Activated T-cell treated with anti-CD3 and anti-CD28 coated beads, Interleukin-2, amount 50 U/mL, for 72 hours (primary cell): ENCODE data around the gene REM1. TPM values are rescaled to one million over a fixed set of nuclear protein-coding genes. Genes with fewer than 3 reads are reported as not detected.
"Not testable (repeated sequence)": the region's sequence is repeated elsewhere in the genome, so short reads cannot be mapped to it uniquely, and the experiment has no call there.

Experiments
- ATAC-seq, 2 donors: fragments of 150-1000 bp; cut with Tn5 transposase; replicated peaks in 1 of 2; 2 replicates each; pipeline ENCODE4 v1.10.0; 2021; ENCODE audit warnings: moderate library complexity in 2 of 2, mild to moderate bottlenecking in 1 of 2
- DNase-seq, 2 donors: peaks; one replicate each; pipeline ENCODE4 v3.0.0; 2021 to 2022; ENCODE audit warnings: mixed read lengths in 1 of 2
- H3K27ac Mint-ChIP-seq: one replicate; pipeline ENCODE4 v1.8.0; 2022; ENCODE audit warnings: mild to moderate bottlenecking, moderate library complexity, mixed read lengths
- H3K27me3 Mint-ChIP-seq: one replicate; pipeline ENCODE4 v1.8.0; 2022; ENCODE audit warnings: low read depth, mixed read lengths
- H3K36me3 Mint-ChIP-seq, 2 donors: one replicate each; pipeline ENCODE4 v1.8.0; 2022; ENCODE audit warnings: mixed read lengths in 2 of 2, mild to moderate bottlenecking in 1 of 2; ENCODE audit not compliant: insufficient read depth in 2 of 2
- H3K4me1 Mint-ChIP-seq: one replicate; pipeline ENCODE4 v1.8.0; 2022; ENCODE audit warnings: low read depth, mixed read lengths
- H3K4me3 Mint-ChIP-seq, 2 donors: one replicate each; pipeline ENCODE4 v1.8.0; 2022; ENCODE audit warnings: mild to moderate bottlenecking in 2 of 2, mixed read lengths in 2 of 2, moderate library complexity in 2 of 2
- H3K9me3 Mint-ChIP-seq, 2 donors: one replicate each; pipeline ENCODE4 v1.8.0; 2022; ENCODE audit warnings: mixed read lengths in 2 of 2
- total RNA-seq, 2 donors: library from RNA; stranded (reverse); gene quantifications; one replicate each; pipeline ENCODE4 v1.2.3, GENCODE V29; 2022

The REM1 gene
- total RNA-seq, 2 donors from 2014 or later, result not detected

GRCh38 chr20:31521267-31521666 lies 46.2 kb downstream of the REM1 start:
- DNase-seq, ATAC-seq, H3K27ac Mint-ChIP-seq, H3K4me3 Mint-ChIP-seq, H3K27me3 Mint-ChIP-seq, H3K9me3 Mint-ChIP-seq: not testable (repeated sequence)
- Mint-ChIP-seq H3K36me3 (peaks cover 8 to 11% of the 10 kb centered on the region in 2 donors), H3K4me1 (peaks cover 49% of the 10 kb centered on the region)

- ATAC-seq (no peak), DNase-seq (no peak)
- H3K27ac Mint-ChIP-seq, result peak overlapping the region; percentile 63
- H3K36me3 Mint-ChIP-seq, result peaks cover 8 to 16% of the 10 kb centered on the region in 2 donors
- no peak overlapping the region for H3K4me3 Mint-ChIP-seq
- H3K27me3 Mint-ChIP-seq, result no peaks in the 10 kb centered on the region
- peaks cover 49% of the 10 kb centered on the region for H3K4me1 Mint-ChIP-seq
- no peaks in the 10 kb centered on the region for H3K9me3 Mint-ChIP-seq
These were observed 47.6 kb downstream of the REM1 start for GRCh38 chr20:31522731-31523130.

DNA sequence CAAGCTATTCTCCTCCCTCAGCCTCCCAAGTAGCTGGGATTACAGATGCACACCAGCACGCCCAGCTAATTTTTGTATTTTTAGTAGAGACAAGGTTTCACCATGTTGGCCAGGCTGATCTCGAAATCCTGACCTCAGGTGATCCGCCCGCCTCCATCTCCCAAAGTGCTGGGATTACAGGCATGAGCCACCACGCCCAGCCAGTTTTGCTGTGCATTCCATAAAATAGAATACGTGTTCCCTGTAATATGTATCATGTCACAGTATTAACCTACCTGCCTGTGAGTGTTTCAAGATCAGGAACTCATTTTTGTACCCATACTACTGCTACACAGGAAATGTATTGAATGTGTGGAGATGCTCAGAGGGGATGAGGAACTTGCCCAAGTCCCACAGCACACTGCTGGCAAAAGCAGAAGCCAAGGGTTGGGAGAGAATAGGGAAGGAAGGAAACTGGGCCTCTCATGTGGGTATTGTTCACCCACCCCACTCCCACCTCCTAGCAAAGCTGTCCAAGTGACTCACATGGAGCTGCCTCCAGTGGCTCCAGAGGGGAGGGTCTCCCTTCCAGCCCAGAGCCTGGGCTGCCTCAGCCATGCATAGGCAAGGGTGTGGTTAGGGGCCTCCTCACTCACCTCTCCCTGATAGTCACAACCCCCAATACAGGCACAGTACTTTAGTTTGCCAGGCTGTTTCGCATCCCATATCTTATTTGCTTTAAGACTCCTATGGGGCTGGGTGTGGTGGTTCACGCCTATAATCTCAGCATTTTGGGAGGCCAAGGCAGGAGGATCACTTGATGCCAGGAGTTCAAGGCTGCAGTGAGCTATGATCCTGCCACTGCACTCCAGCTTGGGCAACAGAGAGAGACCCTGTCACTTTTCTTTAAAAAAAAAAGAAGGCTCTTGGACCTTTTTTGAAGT lies 48.5 kb downstream of the REM1 start:
- H3K4me1 Mint-ChIP-seq, result peaks cover 49% of the 10 kb centered on the region
- DNase-seq (no peak), ATAC-seq (no peak)
- H3K27ac Mint-ChIP-seq, result peak overlapping the region; percentile 23
- no peaks in the 10 kb centered on the region for H3K27me3 Mint-ChIP-seq
- no peak overlapping the region for H3K4me3 Mint-ChIP-seq
- H3K36me3 Mint-ChIP-seq, result peaks cover 8 to 16% of the 10 kb centered on the region in 2 donors
- no peaks in the 10 kb centered on the region for H3K9me3 Mint-ChIP-seq

- ATAC-seq, result no peak
- no peaks in the 10 kb centered on the region for H3K9me3 Mint-ChIP-seq
- H3K4me3 Mint-ChIP-seq, result no peak overlapping the region
- DNase-seq, result no peak
- H3K4me1 Mint-ChIP-seq, result peaks cover 19% of the 10 kb centered on the region
- H3K27ac Mint-ChIP-seq, result peak overlapping the region; percentile 5
- peaks cover 3 to 14% of the 10 kb centered on the region in 2 donors for H3K36me3 Mint-ChIP-seq
- H3K27me3 Mint-ChIP-seq, result no peaks in the 10 kb centered on the region
These were observed 52.2 kb downstream of the REM1 start for GRCh38 chr20:31527266-31527665.

Other genes starting within 250 kb of the REM1 start
- gene DEFB115, start 217.6 kb upstream of the REM1 start, total RNA-seq, result not detected
- gene DEFB116, start 166.7 kb upstream of the REM1 start, total RNA-seq, result not detected
- not detected for gene DEFB118, start 106.7 kb upstream of the REM1 start, total RNA-seq
- not detected for gene DEFB119, start 84.7 kb upstream of the REM1 start, total RNA-seq
- not detected for gene DEFB121, start 69.1 kb upstream of the REM1 start, total RNA-seq
- not detected for gene DEFB123, start 34.7 kb upstream of the REM1 start, total RNA-seq
- gene DEFB124, start 161 bp upstream of the REM1 start, total RNA-seq, result not detected
- 100 to 1,000 TPM; 131 to 146 TPM for gene HM13, start 39.2 kb downstream of the REM1 start, total RNA-seq
- 1 to 10 TPM in 1 of 2 donors, under 1 TPM in 1; 0.84 to 2.0 TPM for gene ID1, start 130.0 kb downstream of the REM1 start, total RNA-seq
- not detected for gene COX4I2, start 162.6 kb downstream of the REM1 start, total RNA-seq
- gene BCL2L1, start 247.6 kb downstream of the REM1 start, total RNA-seq, result 100 to 1,000 TPM; 120 to 152 TPM